Psoas muscle (tissue), 8 donors: Measurements from ENCODE around the gene IL6ST. TPM values are rescaled to one million over a fixed set of nuclear protein-coding genes. Genes with fewer than 3 reads are reported as not detected.

Experiments used
- ATAC-seq, 4 donors: fragments of 200-7000 bp; cut with Tn5 transposase; one replicate each; pipeline ENCODE4 v1.9.1; 2020; ENCODE audit warnings: moderate library complexity in 3 of 4, mild to moderate bottlenecking in 2 of 4
- DNase-seq, 2 donors: peaks; one replicate each; pipeline ENCODE4 v3.0.0-alpha.2; 2020
- H3K27ac ChIP-seq: fragments of 200-600 bp; one replicate; pipeline ENCODE4 v1.8.0; 2022
- H3K27me3 ChIP-seq, 3 donors: fragments of 200-600 bp in 1 of 3; one replicate each; pipeline versions ENCODE4 v1.6.1 to v1.8.0; 2013 to 2022; ENCODE audit warnings: low read length in 2 of 3, mild to moderate bottlenecking in 2 of 3, moderate library complexity in 1 of 3; ENCODE audit not compliant: insufficient read depth in 3 of 3
- H3K36me3 ChIP-seq, 2 donors: fragments of 200-600 bp in 1 of 2; one replicate each; pipeline versions ENCODE4 v1.6.1 to v1.8.0; 2013 to 2022; ENCODE audit warnings: low read depth in 1 of 2, mild to moderate bottlenecking in 1 of 2, moderate library complexity in 1 of 2; ENCODE audit not compliant: insufficient read depth in 1 of 2
- H3K4me1 ChIP-seq: fragments of 200-600 bp; one replicate; pipeline ENCODE4 v1.8.0; 2022
- H3K4me3 ChIP-seq: fragments of 200-600 bp; one replicate; pipeline ENCODE4 v1.8.0; 2022; ENCODE audit warnings: mild to moderate bottlenecking
- H3K9me3 ChIP-seq: fragments of 200-600 bp; one replicate; pipeline ENCODE4 v1.8.0; 2022
- WGBS, 3 donors: extraction: QIAGEN DNeasy Blood & Tissue Kit; methylation state at CpG; one replicate each; pipeline versions ENCODE4 v1.1.6 to v1.1.7; 2013; 5-methylcytosine and 5-hydroxymethylcytosine counted together
- intact Hi-C, 2 donors: fragments of 100-400 bp; cut with DNase I; formaldehyde crosslinking; loops; one replicate each; pipeline versions ENCODE4 v1.11.0 to v1.14.2; 2022
- polyA plus RNA-seq, 3 donors: library from polyadenylated mRNA; stranded (reverse); fragments of 200-250 nt; gene quantifications; one replicate each; pipeline ENCODE4 v1.2.3, GENCODE V29; 2013
- total RNA-seq, 4 donors: library from RNA; stranded (reverse); fragmentation: NEBNext Ultra II Directional in 2 of 4; extraction: Animal tissue kit (Norgen Biotek cat#: 25700) in 2 of 4; gene quantifications; one replicate each; pipeline versions ENCODE4 v1.2.1 to v1.2.4, GENCODE V29; 2021 to 2023
- TF ChIP-seq, protein P1 (sequence below): fragments of 200-600 bp; IDR thresholded peaks from one replicate; pipeline ENCODE4 v1.8.0; 2022; ENCODE audit warnings: antibody characterized with exemption
- donor health status: healthy with polysubstance abuse.
- donor health status: DM: no; HTN: no; CAD: no; lungs with moderate emphysema.
- donor health status: Bipolar disorder and iron deficiency.
- donor health status: healthy.
- donor health status: DM: yes; HTN: yes; CAD: no.
- donor health status: DM: no; HTN: no; CAD: no.
- donor health status: DM: no; HTN: no; CAD: no.
- donor health status: DM: yes; HTN: yes; CAD: no.

IL6ST gene
- total and polyA plus RNA-seq, 7 donors, result 38.6 to 255 (median 143) TPM

DNA sequence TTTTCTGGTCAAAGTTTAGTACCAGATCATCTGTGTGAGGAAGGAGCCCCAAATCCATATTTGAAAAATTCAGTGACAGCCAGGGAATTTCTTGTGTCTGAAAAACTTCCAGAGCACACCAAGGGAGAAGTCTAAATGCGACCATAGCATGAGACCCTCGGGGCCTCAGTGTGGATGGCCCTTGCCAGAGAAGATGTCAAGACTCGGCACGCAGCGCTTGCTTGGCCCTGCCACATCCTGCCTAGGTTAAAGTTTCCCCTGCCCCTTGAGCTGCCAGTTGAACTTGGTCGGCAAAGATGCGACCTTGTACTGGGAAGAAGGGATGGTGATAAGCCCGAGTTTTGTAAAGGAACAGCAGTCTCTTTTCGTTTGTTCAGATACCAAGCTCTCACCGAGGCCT lies 77.8 kb downstream of the IL6ST start:
- Histone ChIP-seq H3K36me3 (no peaks in the 10 kb centered on the region), H3K27ac (no peak overlapping the region), H3K4me3 (no peak overlapping the region), H3K4me1 (no peaks in the 10 kb centered on the region), H3K9me3 (no peaks in the 10 kb centered on the region), H3K27me3 (no peaks in the 10 kb centered on the region)
- DNase-seq (no peak), ATAC-seq (no peak)
- 79 to 88% (median 80%) methylated on average over 10 of the region's 10 CpGs for WGBS, 3 donors
- TF ChIP-seq, protein P1, sequence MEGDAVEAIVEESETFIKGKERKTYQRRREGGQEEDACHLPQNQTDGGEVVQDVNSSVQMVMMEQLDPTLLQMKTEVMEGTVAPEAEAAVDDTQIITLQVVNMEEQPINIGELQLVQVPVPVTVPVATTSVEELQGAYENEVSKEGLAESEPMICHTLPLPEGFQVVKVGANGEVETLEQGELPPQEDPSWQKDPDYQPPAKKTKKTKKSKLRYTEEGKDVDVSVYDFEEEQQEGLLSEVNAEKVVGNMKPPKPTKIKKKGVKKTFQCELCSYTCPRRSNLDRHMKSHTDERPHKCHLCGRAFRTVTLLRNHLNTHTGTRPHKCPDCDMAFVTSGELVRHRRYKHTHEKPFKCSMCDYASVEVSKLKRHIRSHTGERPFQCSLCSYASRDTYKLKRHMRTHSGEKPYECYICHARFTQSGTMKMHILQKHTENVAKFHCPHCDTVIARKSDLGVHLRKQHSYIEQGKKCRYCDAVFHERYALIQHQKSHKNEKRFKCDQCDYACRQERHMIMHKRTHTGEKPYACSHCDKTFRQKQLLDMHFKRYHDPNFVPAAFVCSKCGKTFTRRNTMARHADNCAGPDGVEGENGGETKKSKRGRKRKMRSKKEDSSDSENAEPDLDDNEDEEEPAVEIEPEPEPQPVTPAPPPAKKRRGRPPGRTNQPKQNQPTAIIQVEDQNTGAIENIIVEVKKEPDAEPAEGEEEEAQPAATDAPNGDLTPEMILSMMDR, result no peak
- intact Hi-C loops, result no loop called here

DNA sequence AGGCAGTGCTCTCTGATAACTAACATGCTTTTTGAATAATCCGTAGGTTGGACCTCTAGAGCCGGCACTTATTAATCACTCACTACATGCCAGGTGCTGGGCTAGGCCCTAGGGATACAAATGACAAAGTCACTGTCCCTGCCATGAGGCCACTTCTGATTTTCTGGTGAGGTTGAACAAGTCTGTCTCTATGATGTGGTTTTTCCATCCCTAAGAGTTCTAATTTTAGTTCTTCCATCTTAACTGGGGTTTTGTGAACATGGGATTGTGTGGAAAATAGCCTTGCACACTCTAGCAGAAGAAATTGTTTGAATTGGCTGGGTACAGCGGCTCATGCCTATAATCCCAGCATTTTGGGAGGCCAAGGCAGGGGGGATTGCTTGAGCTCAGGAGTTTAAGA lies 79.0 kb downstream of the IL6ST start:
- 61 to 67% (median 62%) methylated on average over 3 of the region's 3 CpGs for WGBS, 3 donors
- DNase-seq, result no peak
- intact Hi-C loops, result no loop called here

GRCh38 chr5:55914971-55915370 lies 79.8 kb downstream of the IL6ST start:
- no peaks in the 10 kb centered on the region for H3K4me1 ChIP-seq
- H3K36me3 ChIP-seq, result no peaks in the 10 kb centered on the region
- ATAC-seq (no peak), DNase-seq (no peak)
- H3K27ac ChIP-seq, result no peak overlapping the region
- no peaks in the 10 kb centered on the region for H3K27me3 ChIP-seq
- 94 to 100% (median 97%) methylated on average over 2 of the region's 2 CpGs for WGBS, 3 donors
- TF ChIP-seq, protein P1, result no peak
- H3K9me3 ChIP-seq, result no peaks in the 10 kb centered on the region
- intact Hi-C loops, result no loop called here
- no peak overlapping the region for H3K4me3 ChIP-seq

More for the DNA sequence above, 79.0 kb downstream of the IL6ST start:
- no peak overlapping the region for H3K27ac ChIP-seq
- no peaks in the 10 kb centered on the region for H3K27me3 ChIP-seq
- no peaks in the 10 kb centered on the region for H3K4me1 ChIP-seq
- TF ChIP-seq, protein P1, result no peak
- no peak overlapping the region for H3K4me3 ChIP-seq
- no peaks in the 10 kb centered on the region for H3K9me3 ChIP-seq
- no peak for ATAC-seq
- no peaks in the 10 kb centered on the region for H3K36me3 ChIP-seq

GRCh38 chr5:55913466-55914413 lies 81.0 kb downstream of the IL6ST start:
- H3K27ac ChIP-seq, result no peak overlapping the region
- intact Hi-C loops, result no loop called here
- no peaks in the 10 kb centered on the region for H3K27me3 ChIP-seq
- DNase-seq (no peak), ATAC-seq (no peak)
- no peaks in the 10 kb centered on the region for H3K36me3 ChIP-seq
- 93 to 96% (median 95%) methylated on average over 10 of the region's 10 CpGs for WGBS, 3 donors
- TF ChIP-seq, protein P1, result no peak
- no peaks in the 10 kb centered on the region for H3K9me3 ChIP-seq
- no peaks in the 10 kb centered on the region for H3K4me1 ChIP-seq
- no peak overlapping the region for H3K4me3 ChIP-seq
